Measurements from ENCODE around the gene KDM5B. TPM values are rescaled to one million over a fixed set of nuclear protein-coding genes. Genes with fewer than 3 reads are reported as not detected.

Gene KDM5B
- total and polyA plus RNA-seq, 9 of the 15 experiments (the other 6 are each of a cell fraction or from before 2014, with no cell fraction given) = 15.4 to 90.6 (median 57.1) TPM

DNA sequence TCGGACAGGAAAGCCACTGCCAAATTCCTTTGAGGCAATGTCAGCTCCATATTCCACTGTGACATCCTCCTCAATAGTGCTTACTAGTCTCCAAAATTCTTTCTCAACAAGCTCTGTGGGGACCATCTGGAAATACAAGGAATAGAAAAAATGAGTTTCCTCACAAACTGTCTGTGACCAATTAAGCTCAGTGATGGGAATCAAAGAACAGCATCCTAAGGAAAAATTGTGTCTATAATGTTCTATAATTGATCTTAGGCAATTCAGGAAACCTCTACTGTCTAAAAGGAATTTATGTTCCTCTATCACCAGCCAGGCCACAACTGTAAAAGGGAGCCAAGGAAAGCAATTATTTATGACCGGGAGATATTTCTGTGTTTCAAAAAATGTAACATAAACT, 51.8 kb downstream of the KDM5B start:
- CTCF ChIA-PET (ENCODE audit: low intra/inter-chr PET ratio) = no interaction called here
- no peaks in the 10 kb centered on the region for H3K4me1 ChIP-seq (replicated peaks in 1 of 2; ENCODE audit: control insufficient read depth in 2 of 2, insufficient read depth in 2 of 2, low read length in 2 of 2)

More for the DNA sequence above, 51.8 kb downstream of the KDM5B start:
- ATAC-seq (no peak), FAIRE-seq (no peak), DNase-seq (ENCODE audit: extremely low read depth in 1 of 4, low spot score in 3 of 4) (no peak)
- in situ Hi-C loops (cut with MboI) (loop anchor here (10.0 kb wide), 1 partner anchor 238 kb away; no protein-coding TSS in a partner anchor), intact Hi-C loops (cut with micrococcal nuclease) (no loop called here)
- Histone ChIP-seq H4K20me1 (replicated peaks; ENCODE audit: control insufficient read depth, insufficient read depth, low read length) (no peaks in the 10 kb centered on the region), H3K9me1 (ENCODE audit: control insufficient read depth, insufficient read depth, low read length) (no peaks in the 10 kb centered on the region), H3K36me3 (ENCODE audit: control insufficient read depth, insufficient read depth, low read length) (peaks cover 90% of the 10 kb centered on the region), H3K4me2 (ENCODE audit: insufficient read depth, low read length) (no peak overlapping the region), H3K9ac (ENCODE audit: insufficient read depth in 1 of 2, low read depth in 2 of 2, low read length in 2 of 2) (no peak overlapping the region), H3K27me3 (ENCODE audit: control insufficient read depth in 2 of 2, insufficient read depth in 2 of 2, low read length in 2 of 2) (no peaks in the 10 kb centered on the region), H3K4me3 (no peak overlapping the region), H3K9me3 (replicated peaks; ENCODE audit: control insufficient read depth, insufficient read depth, low read depth, low read length) (no peaks in the 10 kb centered on the region), H2AFZ (ENCODE audit: low read depth, low read length) (no peak overlapping the region), H3K27ac (ENCODE audit: extremely low read depth, low read depth, low read length) (no peak overlapping the region), H3K79me2 (ENCODE audit: control insufficient read depth, insufficient read depth, low read length) (no peaks in the 10 kb centered on the region)
- BruUV-seq (replicated peaks) = no TSS peak
- POLR2A ChIA-PET = no interaction called here
- no peak for TF ChIP-seq HDAC1 (IDR thresholded peaks at IDR 0.05)
- no peak for TF ChIP-seq SMC3 (conservative IDR thresholded peaks at IDR 0.05; ENCODE audit: insufficient read depth, low read depth, low read length)
- no peak for TF ChIP-seq FOXK2 (conservative IDR thresholded peaks at IDR 0.05 in 1 of 2, IDR thresholded peaks at IDR 0.05 in 1 of 2; ENCODE audit: low read depth in 2 of 2)
- no peak for TF ChIP-seq ZNF639 (CRISPR knock-in tag; conservative IDR thresholded peaks at IDR 0.05 in 1 of 2, IDR thresholded peaks at IDR 0.05 in 1 of 2)
- TF ChIP-seq ZNF133 (CRISPR knock-in tag; IDR thresholded peaks at IDR 0.05) = no peak
- TF ChIP-seq ZBTB12 (CRISPR knock-in tag; IDR thresholded peaks at IDR 0.05) = no peak
- TF ChIP-seq SMARCB1 (IDR thresholded peaks at IDR 0.05; ENCODE audit: insufficient read length, low read depth) = no peak
- no peak for TF ChIP-seq ZBTB33 (CRISPR knock-in tag; IDR thresholded peaks at IDR 0.05)
- TF ChIP-seq, protein P1, sequence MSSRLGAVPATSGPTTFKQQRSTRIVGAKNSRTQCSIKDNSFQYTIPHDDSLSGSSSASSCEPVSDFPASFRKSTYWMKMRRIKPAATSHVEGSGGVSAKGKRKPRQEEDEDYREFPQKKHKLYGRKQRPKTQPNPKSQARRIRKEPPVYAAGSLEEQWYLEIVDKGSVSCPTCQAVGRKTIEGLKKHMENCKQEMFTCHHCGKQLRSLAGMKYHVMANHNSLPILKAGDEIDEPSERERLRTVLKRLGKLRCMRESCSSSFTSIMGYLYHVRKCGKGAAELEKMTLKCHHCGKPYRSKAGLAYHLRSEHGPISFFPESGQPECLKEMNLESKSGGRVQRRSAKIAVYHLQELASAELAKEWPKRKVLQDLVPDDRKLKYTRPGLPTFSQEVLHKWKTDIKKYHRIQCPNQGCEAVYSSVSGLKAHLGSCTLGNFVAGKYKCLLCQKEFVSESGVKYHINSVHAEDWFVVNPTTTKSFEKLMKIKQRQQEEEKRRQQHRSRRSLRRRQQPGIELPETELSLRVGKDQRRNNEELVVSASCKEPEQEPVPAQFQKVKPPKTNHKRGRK (tag; IDR thresholded peaks at IDR 0.05) = no peak
- no peak for TF ChIP-seq ZNF24 (IDR thresholded peaks at IDR 0.05)
- 94% methylated on average over 2 of the region's 2 CpGs for WGBS (ENCODE audit: insufficient coverage, low coverage, missing lambda C conversion rate)

Measured in K562 (cell line).